ENCODE results near the gene CFB.
"Not testable (repeated sequence)": the region's sequence is repeated elsewhere in the genome, so short reads cannot be mapped to it uniquely, and the experiment has no call there.

CFB gene

DNA sequence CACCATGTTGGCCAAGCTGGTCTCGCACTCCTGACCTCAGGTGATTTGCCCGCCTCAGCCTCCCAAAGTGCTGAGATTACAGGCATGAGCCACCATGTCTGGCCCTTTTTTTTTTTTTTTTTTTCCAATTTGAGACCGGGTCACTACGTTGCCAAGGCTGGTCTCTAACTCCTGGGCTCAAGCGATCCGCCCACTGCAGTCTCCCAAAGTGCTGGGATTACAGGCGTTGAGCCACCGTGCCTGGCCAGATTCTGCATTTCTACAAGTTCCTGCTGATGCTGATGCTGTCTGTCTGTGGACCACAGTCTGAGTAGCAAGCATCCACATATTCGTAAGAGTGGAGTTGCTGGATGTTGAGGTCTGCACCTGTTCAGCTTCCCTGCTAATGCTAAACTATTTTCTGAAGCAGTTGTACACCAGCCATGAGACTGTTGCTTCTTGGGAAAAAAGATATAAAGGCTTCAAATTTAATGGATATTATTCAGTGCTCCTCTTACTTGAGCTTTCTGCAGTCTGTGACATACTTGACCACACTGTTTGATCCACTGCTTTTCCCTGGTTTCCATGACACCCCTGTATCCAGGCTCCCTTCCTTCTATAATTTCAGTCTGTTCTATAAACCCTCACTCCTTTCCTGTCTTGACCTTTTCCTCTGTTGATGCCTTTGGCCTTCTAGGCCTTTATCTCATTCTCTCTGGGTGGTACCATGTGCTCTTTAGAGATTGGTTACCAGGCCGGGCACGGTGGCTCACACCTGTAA is 33.9 kb upstream of the CFB start:
- DNase-seq (ENCODE audit: low read depth in 1 of 2, low spot score in 1 of 2) = no peak

GRCh38 chr6:31915351-31915750 is 30.5 kb upstream of the CFB start:
- DNase-seq (ENCODE audit: low read depth in 1 of 2, low spot score in 1 of 2) = no peak

- no peak for DNase-seq (ENCODE audit: low read depth in 1 of 2, low spot score in 1 of 2)
Observed at GRCh38 chr6:31915756-31916155, 30.1 kb upstream of the CFB start.

GRCh38 chr6:31918069-31918720 is 27.7 kb upstream of the CFB start:
- DNase-seq (ENCODE audit: low read depth in 1 of 2, low spot score in 1 of 2) = no peak

DNA sequence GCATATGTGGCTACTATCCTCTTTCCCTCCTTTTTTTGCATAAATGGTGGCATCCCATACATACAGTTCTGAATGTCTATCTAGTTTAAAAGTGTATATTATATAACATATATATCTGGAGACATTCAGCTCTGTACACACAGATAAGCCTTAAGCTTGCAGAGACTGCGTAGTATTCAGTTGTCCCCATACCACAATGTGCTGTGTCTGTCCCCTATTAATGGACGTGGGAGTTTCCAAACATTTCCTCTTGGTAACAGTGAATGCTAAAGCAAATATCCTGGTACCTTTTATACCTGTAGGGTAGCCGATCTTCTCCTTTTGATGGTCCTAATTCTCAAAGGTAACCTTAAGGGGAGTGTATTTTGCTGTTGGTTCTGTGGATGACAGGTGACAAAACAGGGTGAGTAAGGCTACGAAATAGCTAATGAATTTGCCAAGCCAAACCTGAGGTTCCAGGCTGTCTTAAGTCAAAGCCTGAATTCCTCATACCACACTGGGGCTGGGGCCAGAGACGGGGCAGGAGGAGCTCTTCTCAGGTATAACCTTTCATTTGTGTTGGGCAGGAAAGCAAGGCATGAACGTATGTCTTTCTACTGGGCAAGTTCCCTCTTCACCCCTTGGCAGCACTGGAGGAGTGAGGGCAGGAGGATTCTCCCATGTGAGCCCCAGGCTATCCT is 26.1 kb upstream of the CFB start:
- no peak for DNase-seq (ENCODE audit: low read depth in 1 of 2, low spot score in 1 of 2)

DNA sequence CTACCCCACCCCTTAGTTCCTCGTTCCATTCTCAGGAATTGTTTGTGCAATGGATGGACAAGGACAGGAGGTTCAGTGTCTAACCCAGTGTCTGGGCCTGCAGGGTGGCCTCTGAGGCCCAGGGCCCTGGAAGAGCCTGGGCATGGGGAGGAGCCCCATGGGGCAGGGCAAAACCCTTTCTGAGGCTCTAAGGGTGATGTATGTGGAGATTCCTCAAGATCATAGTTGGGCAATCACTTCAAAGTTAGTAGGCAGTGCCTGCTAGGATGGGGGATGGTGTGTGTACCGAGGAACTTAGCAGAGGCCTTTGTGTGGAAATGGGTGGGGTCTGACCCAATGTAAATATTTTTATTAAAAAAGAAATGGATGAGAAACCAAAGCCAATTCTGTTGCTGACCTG is 25.1 kb upstream of the CFB start:
- no peak for DNase-seq (ENCODE audit: low read depth in 1 of 2, low spot score in 1 of 2)

DNA sequence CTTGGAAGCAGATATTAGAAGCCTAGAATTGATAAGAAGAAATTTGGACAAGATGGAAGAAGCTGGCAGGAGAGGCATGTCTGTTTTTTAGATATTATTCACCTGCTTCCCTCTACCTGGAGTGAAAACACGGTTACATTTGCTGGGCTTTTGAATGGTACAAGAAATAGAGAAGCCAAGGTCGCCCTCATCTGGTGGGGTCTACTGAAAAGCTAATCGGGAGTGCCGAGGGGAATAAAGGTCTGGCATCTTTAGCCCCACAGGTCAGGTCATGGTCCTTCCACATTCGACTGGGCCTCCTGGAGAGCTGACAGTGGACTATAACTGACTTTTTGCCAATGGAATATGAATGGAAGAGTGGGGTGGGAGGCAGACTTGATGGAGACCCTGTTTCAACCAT is 23.0 kb upstream of the CFB start:
- no peak for DNase-seq (ENCODE audit: low read depth in 1 of 2, low spot score in 1 of 2)

- no peak for DNase-seq (ENCODE audit: low read depth in 1 of 2, low spot score in 1 of 2)
Observed at GRCh38 chr6:31927242-31927862, 18.5 kb upstream of the CFB start, which contains the start of gene C2. Gene C2, plus strand, starts transcription at chr6:31927717. Its CDS starts 36 bp downstream, at chr6:31927753.

DNA sequence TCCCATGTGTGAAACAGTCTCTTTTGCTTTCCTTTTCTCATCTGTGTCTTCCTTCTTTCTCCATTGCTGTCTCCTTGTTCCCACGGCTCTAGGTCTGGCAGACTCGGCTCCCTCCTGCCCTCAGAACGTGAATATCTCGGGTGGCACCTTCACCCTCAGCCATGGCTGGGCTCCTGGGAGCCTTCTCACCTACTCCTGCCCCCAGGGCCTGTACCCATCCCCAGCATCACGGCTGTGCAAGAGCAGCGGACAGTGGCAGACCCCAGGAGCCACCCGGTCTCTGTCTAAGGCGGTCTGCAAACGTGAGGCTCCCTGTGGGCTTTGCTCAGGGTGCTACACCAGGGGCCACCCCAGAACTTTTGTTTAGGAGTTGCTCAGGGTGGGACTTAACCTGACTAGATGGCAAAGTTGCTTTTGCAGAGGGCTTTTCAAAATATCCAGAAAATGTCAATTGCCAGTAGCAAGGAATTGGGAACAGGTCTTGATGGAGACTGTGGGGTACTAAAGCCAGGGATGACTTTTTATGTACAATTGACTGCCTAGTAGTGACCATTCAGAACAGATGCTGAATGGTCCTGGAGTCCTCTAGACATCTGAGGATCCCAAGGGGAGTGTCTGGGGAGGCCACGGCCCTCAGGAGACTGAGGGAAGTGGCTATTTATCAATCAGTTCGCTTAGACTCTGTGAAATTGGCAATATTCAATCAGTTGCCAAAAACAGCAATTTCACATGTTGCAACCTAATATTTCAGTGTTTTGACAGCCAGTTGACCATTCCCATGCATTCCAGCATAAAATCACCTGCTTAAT is 17.8 kb upstream of the CFB start:
- DNase-seq (ENCODE audit: low read depth in 1 of 2, low spot score in 1 of 2) = no peak

GRCh38 chr6:31928672-31928939 is 17.3 kb upstream of the CFB start:
- no peak for DNase-seq (ENCODE audit: low read depth in 1 of 2, low spot score in 1 of 2)

DNA sequence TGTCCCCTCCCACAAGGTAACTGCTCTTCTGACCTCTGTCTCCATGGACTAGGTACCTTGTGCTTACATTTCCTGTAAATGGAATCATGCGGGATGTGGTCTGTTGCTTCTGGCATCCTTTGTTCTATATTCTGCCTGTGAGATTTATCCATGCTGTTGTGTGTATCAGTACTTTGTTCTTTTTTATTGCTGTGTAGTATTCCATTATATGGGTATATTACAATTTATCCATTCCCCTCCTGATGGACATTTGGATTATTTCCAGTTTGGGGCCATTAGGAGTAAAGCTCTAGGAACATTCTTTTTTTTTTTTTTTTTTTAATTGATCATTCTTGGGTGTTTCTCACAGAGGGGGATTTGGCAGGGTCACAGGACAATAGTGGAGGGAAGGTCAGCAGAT is 14.9 kb upstream of the CFB start:
- no peak for DNase-seq (ENCODE audit: low read depth in 1 of 2, low spot score in 1 of 2)

DNA sequence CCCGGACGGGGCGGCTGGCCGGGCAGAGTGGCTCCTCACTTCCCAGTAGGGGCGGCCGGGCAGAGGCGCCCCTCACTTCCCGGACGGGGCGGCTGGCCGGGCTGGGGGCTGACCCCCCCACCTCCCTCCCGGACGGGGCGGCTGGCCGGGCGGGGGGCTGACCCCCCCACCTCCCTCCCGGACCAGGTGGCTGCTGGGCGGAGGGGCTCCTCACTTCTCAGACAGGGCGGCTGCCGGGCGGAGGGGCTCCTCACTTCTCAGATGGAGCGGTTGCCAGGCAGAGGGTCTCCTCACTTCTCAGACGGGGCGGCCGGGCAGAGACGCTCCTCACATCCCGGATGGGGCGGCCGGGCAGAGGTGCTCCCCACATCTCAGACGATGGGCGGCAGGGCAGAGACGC is 13.8 kb upstream of the CFB start:
- not testable (repeated sequence) for DNase-seq (ENCODE audit: low read depth in 1 of 2, low spot score in 1 of 2)

- DNase-seq (ENCODE audit: low read depth in 1 of 2, low spot score in 1 of 2) = no peak
Observed at GRCh38 chr6:31933537-31933936, 12.4 kb upstream of the CFB start.

DNA sequence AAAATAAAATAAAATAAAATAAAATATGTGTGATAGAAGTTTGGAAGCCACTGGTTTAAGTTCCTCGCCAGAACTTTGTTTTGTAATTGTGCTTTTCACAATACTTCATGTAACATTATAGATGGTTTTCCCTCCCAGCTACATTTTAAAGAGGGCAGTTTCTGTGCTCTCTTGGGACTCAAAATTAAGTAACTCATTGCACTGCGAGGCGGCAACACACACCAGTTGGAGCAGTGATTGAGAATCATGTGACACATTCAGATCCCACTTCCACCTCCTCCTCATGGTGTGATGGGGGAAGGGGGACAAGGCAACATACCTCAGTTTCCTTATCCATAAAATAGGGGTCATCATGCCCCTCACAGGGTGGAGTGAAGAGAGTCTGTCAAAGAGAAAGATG is 10.9 kb upstream of the CFB start:
- no peak for DNase-seq (ENCODE audit: low read depth in 1 of 2, low spot score in 1 of 2)

DNA sequence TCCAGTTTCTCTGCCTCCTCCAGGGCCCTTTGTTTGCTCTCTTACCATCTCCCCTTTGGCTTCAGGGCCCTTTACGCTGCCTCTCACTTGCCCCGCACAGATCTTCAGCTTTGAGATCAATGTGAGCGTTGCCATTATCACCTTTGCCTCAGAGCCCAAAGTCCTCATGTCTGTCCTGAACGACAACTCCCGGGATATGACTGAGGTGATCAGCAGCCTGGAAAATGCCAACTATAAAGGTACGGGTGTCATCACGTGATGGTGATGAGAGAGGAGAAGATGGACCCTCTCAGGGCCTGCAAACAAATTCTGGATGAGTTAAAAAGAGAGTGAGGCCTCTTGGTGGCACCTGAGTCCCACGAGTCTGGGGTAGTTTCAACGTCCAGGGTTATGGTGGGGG is 10.1 kb upstream of the CFB start:
- DNase-seq (ENCODE audit: low read depth in 1 of 2, low spot score in 1 of 2) = no peak

DNA sequence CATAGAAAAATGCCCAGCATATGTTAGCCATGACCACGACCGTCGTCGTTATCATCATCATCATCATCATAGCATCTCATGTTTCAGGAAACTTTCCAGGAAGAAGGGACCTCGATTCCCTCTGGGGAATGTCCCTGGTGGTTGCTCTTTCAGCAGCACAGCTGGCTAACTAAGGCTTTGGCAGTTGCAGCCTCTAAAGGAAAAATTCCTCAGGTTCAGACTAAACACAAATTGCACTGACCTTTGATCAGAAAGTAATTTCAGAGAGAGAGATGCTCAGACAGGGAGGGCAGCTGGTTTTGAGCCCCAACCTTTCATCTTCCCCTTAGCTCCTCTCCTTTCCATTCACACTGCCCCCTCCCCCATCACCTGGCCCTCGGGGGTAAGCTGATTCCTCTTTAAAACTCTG is 5.6 kb upstream of the CFB start:
- no peak for DNase-seq (ENCODE audit: low read depth in 1 of 2, low spot score in 1 of 2)

DNA sequence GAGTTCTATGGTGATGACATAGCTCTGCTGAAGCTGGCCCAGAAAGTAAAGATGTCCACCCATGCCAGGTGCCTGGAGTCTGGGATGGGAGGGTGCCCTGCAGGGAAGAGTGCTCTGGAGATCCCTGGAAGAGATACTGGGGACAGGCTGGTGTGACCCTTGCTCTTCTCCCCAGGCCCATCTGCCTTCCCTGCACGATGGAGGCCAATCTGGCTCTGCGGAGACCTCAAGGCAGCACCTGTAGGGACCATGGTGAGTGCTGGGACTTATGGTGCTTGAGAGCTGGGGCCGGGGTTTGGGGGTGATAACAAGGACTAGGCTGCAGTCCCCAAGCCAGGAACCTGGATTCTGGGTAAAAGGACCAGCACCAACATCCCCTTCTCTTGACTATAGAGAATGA is 2.2 kb upstream of the CFB start:
- DNase-seq (ENCODE audit: low read depth in 1 of 2, low spot score in 1 of 2) = no peak

GRCh38 chr6:31945154-31945506 is 765 bp upstream of the CFB start:
- no peak for DNase-seq (ENCODE audit: low read depth in 1 of 2, low spot score in 1 of 2)

DNA sequence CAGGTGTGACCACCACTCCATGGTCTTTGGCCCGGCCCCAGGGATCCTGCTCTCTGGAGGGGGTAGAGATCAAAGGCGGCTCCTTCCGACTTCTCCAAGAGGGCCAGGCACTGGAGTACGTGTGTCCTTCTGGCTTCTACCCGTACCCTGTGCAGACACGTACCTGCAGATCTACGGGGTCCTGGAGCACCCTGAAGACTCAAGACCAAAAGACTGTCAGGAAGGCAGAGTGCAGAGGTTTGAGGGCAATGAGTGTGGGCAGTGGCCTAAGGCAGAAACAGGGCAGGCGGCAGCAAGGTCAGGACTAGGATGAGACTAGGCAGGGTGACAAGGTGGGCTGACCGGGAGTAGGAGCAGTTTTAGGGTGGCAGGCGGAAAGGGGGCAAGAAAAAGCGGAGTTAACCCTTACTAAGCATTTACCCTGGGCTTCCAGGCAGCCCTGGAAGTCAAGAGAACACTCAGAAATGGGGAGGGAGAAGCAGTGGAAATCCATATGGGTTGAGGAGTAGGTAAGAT is 533 bp downstream of the CFB start:
- DNase-seq (ENCODE audit: low read depth in 1 of 2, low spot score in 1 of 2) = no peak

GRCh38 chr6:31947070-31947675 is 1.3 kb downstream of the CFB start:
- no peak for DNase-seq (ENCODE audit: low read depth in 1 of 2, low spot score in 1 of 2)

DNA sequence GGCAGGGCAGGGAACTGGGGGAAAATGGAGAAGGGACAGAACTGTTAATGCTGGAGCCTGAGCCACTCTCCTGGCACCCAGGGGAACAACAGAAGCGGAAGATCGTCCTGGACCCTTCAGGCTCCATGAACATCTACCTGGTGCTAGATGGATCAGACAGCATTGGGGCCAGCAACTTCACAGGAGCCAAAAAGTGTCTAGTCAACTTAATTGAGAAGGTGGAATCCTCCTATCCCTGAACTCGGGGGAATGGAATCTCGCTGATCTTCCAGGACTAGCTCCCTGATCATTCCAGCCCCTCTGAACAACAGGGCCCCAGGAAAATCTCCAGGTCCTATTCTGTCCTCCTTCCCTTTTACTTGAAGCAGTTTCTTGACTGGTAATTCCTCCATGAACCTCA is 2.0 kb downstream of the CFB start:
- no peak for DNase-seq (ENCODE audit: low read depth in 1 of 2, low spot score in 1 of 2)

Data from activated CD4-positive, alpha-beta T cell treated with anti-CD3 and anti-CD28 coated beads, Interleukin-2, amount 50 U/mL, for 24 hours (primary cell).